B cell (primary cell): ENCODE measurements around the gene TNIK. TPM values are rescaled to one million over a fixed set of nuclear protein-coding genes. Genes with fewer than 3 reads are reported as not detected.

Experiments used
- ATAC-seq: fragments of 200-7000 bp; cut with Tn5 transposase; one replicate; pipeline ENCODE4 v1.10.0; 2021; ENCODE audit warnings: low read depth, mild to moderate bottlenecking, moderate number of reproducible peaks, moderate library complexity
- CTCF ChIA-PET: fragments of 350-600 bp; sonication (Branson Sonifier 250); formaldehyde crosslinking; loops from one replicate; lab custom pipeline; 2021; ENCODE audit warnings: antibody characterized with exemption, inconsistent platforms; lab: Charles Lee
- POLR2A ChIA-PET: fragments of 350-600 bp; sonication (Branson Sonifier 250); formaldehyde crosslinking; loops from one replicate; lab custom pipeline; 2021; ENCODE audit warnings: antibody characterized with exemption; lab: Charles Lee
- DNase-seq: peaks from one replicate; pipeline ENCODE4 v3.0.0; 2013
- H2AFZ ChIP-seq: 2 replicates; pipeline ENCODE4 v1.6.1; 2012; ENCODE audit warnings: mild to moderate bottlenecking, low read depth, low read length; ENCODE audit not compliant: insufficient read depth, poor library complexity, severe bottlenecking
- H3K27ac ChIP-seq, 2 donors: 1 replicate in 1 of 2; 2 replicates in 1 of 2; pipeline ENCODE4 v1.5.1; 2012 to 2013; ENCODE audit warnings: low read length in 2 of 2, mild to moderate bottlenecking in 2 of 2, moderate library complexity in 1 of 2
- H3K27me3 ChIP-seq, 4 experiments: fragments of 200-600 bp in 1 of 4; sonication (generic) in 1 of 4; replicated peaks in 1 of 4; 1 replicate in 2 of 4; 2 replicates in 2 of 4; pipeline versions ENCODE4 v1.6.1 to v1.7.0; 2013 to 2016; ENCODE audit warnings: low read length in 3 of 4, mild to moderate bottlenecking in 2 of 4, mixed read lengths in 1 of 4, moderate library complexity in 1 of 4; ENCODE audit not compliant: insufficient read depth in 4 of 4, control insufficient read depth in 3 of 4; ENCODE audit errors: control extremely low read depth in 1 of 4
- H3K36me3 ChIP-seq, 2 experiments: replicated peaks in 1 of 2; 1 replicate in 1 of 2; 2 replicates in 1 of 2; pipeline versions ENCODE4 v1.6.1 to v1.7.1; 2013; ENCODE audit warnings: low read length in 1 of 2; ENCODE audit not compliant: insufficient read depth in 2 of 2, control insufficient read depth in 1 of 2; ENCODE audit errors: control extremely low read depth in 1 of 2, extremely low read depth in 1 of 2
- H3K4me1 ChIP-seq, 2 donors: fragments of 200-600 bp in 1 of 2; sonication (generic) in 1 of 2; 1 replicate in 1 of 2; 2 replicates in 1 of 2; pipeline versions ENCODE4 v1.5.1 to v1.6.1; 2013 to 2017; ENCODE audit warnings: low read length in 2 of 2; ENCODE audit not compliant: control insufficient read depth in 2 of 2, insufficient read depth in 2 of 2
- H3K4me2 ChIP-seq: replicated peaks from 2 replicates; pipeline ENCODE3; 2012; ENCODE audit warnings: mild to moderate bottlenecking, low read depth, low read length; ENCODE audit not compliant: poor library complexity, severe bottlenecking
- H3K4me3 ChIP-seq, 5 experiments: fragments of 200-600 bp in 1 of 5; sonication (generic) in 1 of 5; 1 replicate in 3 of 5; 2 replicates in 2 of 5; pipeline versions ENCODE4 v1.5.1 to v1.7.0; 2011 to 2016; ENCODE audit warnings: low read length in 4 of 5, mild to moderate bottlenecking in 4 of 5, low read depth in 2 of 5, control low read depth in 1 of 5, moderate library complexity in 1 of 5; ENCODE audit not compliant: insufficient read depth in 1 of 5; ENCODE audit errors: control extremely low read depth in 1 of 5, extremely low read depth in 1 of 5
- H3K79me2 ChIP-seq: fragments of 200-600 bp; sonication (generic); one replicate; pipeline ENCODE4 v1.6.0; 2016; ENCODE audit warnings: low read length; ENCODE audit not compliant: control insufficient read depth, insufficient read depth
- H3K9ac ChIP-seq: fragments of 200-600 bp; sonication (generic); 2 replicates; pipeline ENCODE4 v1.6.1; 2017; ENCODE audit warnings: mild to moderate bottlenecking, low read length, moderate library complexity
- H3K9me3 ChIP-seq, 3 donors: one replicate each; pipeline versions ENCODE4 v1.6.1 to v1.7.1; 2013; ENCODE audit warnings: low read length in 2 of 3; ENCODE audit not compliant: control insufficient read depth in 2 of 3, insufficient read depth in 1 of 3; ENCODE audit errors: control extremely low read depth in 1 of 3
- H4K20me1 ChIP-seq: 2 replicates; pipeline ENCODE4 v1.6.0; 2012; ENCODE audit warnings: mild to moderate bottlenecking, low read length; ENCODE audit not compliant: insufficient read depth, control insufficient read depth, poor library complexity, severe bottlenecking
- H3K27ac Mint-ChIP-seq: one replicate; pipeline ENCODE4 v1.8.0; 2021; ENCODE audit warnings: mixed read lengths
- H3K27me3 Mint-ChIP-seq: one replicate; pipeline ENCODE4 v1.8.0; 2021; ENCODE audit warnings: mixed read lengths
- H3K4me1 Mint-ChIP-seq: one replicate; pipeline ENCODE4 v1.8.0; 2021; ENCODE audit warnings: mixed read lengths
- H3K4me3 Mint-ChIP-seq: one replicate; pipeline ENCODE4 v1.8.0; 2021; ENCODE audit warnings: mixed read lengths
- H3K9me3 Mint-ChIP-seq: one replicate; pipeline ENCODE4 v1.8.0; 2022; ENCODE audit warnings: mixed read lengths; ENCODE audit not compliant: insufficient read depth
- CTCF ChIP-seq: fragments of 200-600 bp; IDR thresholded peaks from one replicate; pipeline ENCODE4 v1.8.0; 2022; ENCODE audit warnings: antibody characterized with exemption, mild to moderate bottlenecking
- EZH2 ChIP-seq: IDR thresholded peaks from 2 replicates; pipeline ENCODE4 v1.6.1; 2012; ENCODE audit warnings: borderline replicate concordance, low read depth, mild to moderate bottlenecking, moderate library complexity, low read length; ENCODE audit not compliant: insufficient read depth, poor library complexity, severe bottlenecking
- WGBS: methylation state at CpG from one replicate; pipeline ENCODE4 v1.1.5; 2013; ENCODE audit warnings: missing lambda C conversion rate; ENCODE audit not compliant: insufficient coverage; 5-methylcytosine and 5-hydroxymethylcytosine counted together
- intact Hi-C: fragments of 100-400 bp; cut with micrococcal nuclease; formaldehyde crosslinking; loops from one replicate; pipeline ENCODE4 v1.10.0; 2022
- polyA plus RNA-seq: library from polyadenylated mRNA; depleted of rRNA; stranded (reverse); fragments of >200 nt; gene quantifications from 2 replicates; pipeline ENCODE4 v1.2.3, GENCODE V29; 2012
- total RNA-seq, 2 donors: library from RNA; stranded (reverse); fragments of 120-200 nt in 1 of 2; gene quantifications; 1 replicate in 1 of 2; 2 replicates in 1 of 2; pipeline versions ENCODE4 v1.2.3 to v1.2.4, GENCODE V29; 2013 to 2022

TNIK gene
- total and polyA plus RNA-seq, 2 donors (not counting 1 experiment from before 2014, with no cell fraction given) = 0.66 to 7.7 TPM

- H3K4me1 ChIP-seq = no peaks in the 10 kb centered on the region
- no peaks in the 10 kb centered on the region for H4K20me1 ChIP-seq
- ChIA-PET CTCF (no interaction called here), POLR2A (no interaction called here)
- no peaks in the 10 kb centered on the region for H3K27me3 Mint-ChIP-seq
- ATAC-seq = no peak
- no peak overlapping the region for H3K27ac ChIP-seq
- no peak overlapping the region for H3K27ac Mint-ChIP-seq
- H3K4me1 Mint-ChIP-seq = no peaks in the 10 kb centered on the region
- no CpG with 5 or more reads among the region's 2 CpGs for WGBS
- no peak for TF ChIP-seq CTCF
- no peak for TF ChIP-seq EZH2
- no peaks in the 10 kb centered on the region for H3K36me3 ChIP-seq
- H2AFZ ChIP-seq = no peak overlapping the region
- H3K79me2 ChIP-seq = no peaks in the 10 kb centered on the region
- no peak overlapping the region for H3K4me2 ChIP-seq
- no peak overlapping the region for H3K4me3 Mint-ChIP-seq
- no peaks in the 10 kb centered on the region for H3K9me3 ChIP-seq
- intact Hi-C loops = no loop called here
- H3K9me3 Mint-ChIP-seq = no peaks in the 10 kb centered on the region
- H3K4me3 ChIP-seq = no peak overlapping the region
- no peaks in the 10 kb centered on the region for H3K27me3 ChIP-seq
- H3K9ac ChIP-seq = no peak overlapping the region
- no peak for DNase-seq
Measured at GRCh38 chr3:171416666-171417065, 43.5 kb downstream of the TNIK start.

- H3K4me2 ChIP-seq = no peak overlapping the region
- H3K27me3 ChIP-seq = no peaks in the 10 kb centered on the region
- intact Hi-C loops = no loop called here
- H3K4me3 ChIP-seq = no peak overlapping the region
- TF ChIP-seq CTCF (no peak), EZH2 (no peak)
- ATAC-seq (no peak), DNase-seq (no peak)
- Mint-ChIP-seq H3K27me3 (no peaks in the 10 kb centered on the region), H3K4me3 (no peak overlapping the region), H3K4me1 (no peaks in the 10 kb centered on the region), H3K27ac (no peak overlapping the region), H3K9me3 (no peaks in the 10 kb centered on the region)
- no peak overlapping the region for H3K27ac ChIP-seq
- WGBS = no CpG with 5 or more reads among the region's 5 CpGs
- H3K9me3 ChIP-seq = no peaks in the 10 kb centered on the region
- H3K9ac ChIP-seq = no peak overlapping the region
- H3K36me3 ChIP-seq = no peaks in the 10 kb centered on the region
- ChIA-PET CTCF (no interaction called here), POLR2A (no interaction called here)
- H4K20me1 ChIP-seq = no peaks in the 10 kb centered on the region
- H3K79me2 ChIP-seq = no peaks in the 10 kb centered on the region
- no peak overlapping the region for H2AFZ ChIP-seq
- no peaks in the 10 kb centered on the region for H3K4me1 ChIP-seq
Measured at GRCh38 chr3:171416061-171416460, 44.1 kb downstream of the TNIK start.
